GM12891 (cell line): ENCODE data around the gene RIC1.

ENCODE experiments used
- POLR2A ChIP-seq: IDR thresholded peaks from 2 replicates; pipeline ENCODE4 v1.6.1; 2011; ENCODE audit warnings: low read depth, low read length, control low read depth
- POLR2AphosphoS5 ChIP-seq: IDR thresholded peaks from 2 replicates; pipeline ENCODE4 v1.6.1; 2011; ENCODE audit warnings: low read depth, low read length, control low read depth
- POU2F2 ChIP-seq: IDR thresholded peaks from 2 replicates; pipeline ENCODE4 v1.6.1; 2011; ENCODE audit warnings: low read depth, mild to moderate bottlenecking, control low read depth, low read length, moderate library complexity
- SPI1 ChIP-seq: IDR thresholded peaks from 2 replicates; pipeline ENCODE4 v1.6.1; 2011; ENCODE audit warnings: low read depth, low read length, control low read depth
- TAF1 ChIP-seq: IDR thresholded peaks from 2 replicates; pipeline ENCODE4 v1.6.1; 2011; ENCODE audit warnings: low read depth, low read length, control low read depth

DNA sequence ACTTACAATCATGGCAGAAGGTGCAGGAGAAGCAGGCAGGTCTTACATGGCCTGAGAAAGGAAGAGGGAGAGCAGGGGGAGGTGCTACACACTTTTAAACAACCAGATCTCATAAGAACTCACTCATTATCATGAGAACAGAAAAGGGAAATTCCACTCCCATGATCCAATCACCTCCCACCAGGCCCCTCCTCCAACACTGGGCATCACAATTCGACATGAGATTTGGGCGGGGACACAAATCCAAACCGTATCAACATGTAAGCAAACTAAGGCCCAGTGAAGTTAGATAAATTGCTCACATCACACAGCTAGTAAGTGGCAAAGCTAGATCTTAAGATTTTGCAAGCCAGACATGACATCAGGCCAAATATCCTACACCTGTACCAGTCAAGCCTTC, 48.3 kb upstream of the RIC1 start:
- TF ChIP-seq SPI1: no peak
- TF ChIP-seq TAF1: no peak
- TF ChIP-seq POLR2A: no peak
- no peak for TF ChIP-seq POLR2AphosphoS5
- TF ChIP-seq POU2F2: no peak
